DND-41 (cell line): ENCODE measurements around the gene PIM2.

ENCODE experiments used
- ATAC-seq: fragments of 200-7000 bp; cut with Tn5 transposase; 3 replicates; pipeline ENCODE4 v1.9.1; 2021; ENCODE audit warnings: low read depth; ENCODE audit not compliant: insufficient read depth
- DNase-seq: peaks from one replicate; pipeline ENCODE4 v3.0.0-alpha.2; 2020
- H2AFZ ChIP-seq: 2 replicates; pipeline ENCODE4 v1.6.0; 2012; ENCODE audit warnings: low read depth, low read length
- H3K27ac ChIP-seq: 2 replicates; pipeline ENCODE4 v1.5.1; 2012; ENCODE audit warnings: low read length, inconsistent platforms
- H3K27me3 ChIP-seq: fragments of 200-600 bp; sonication (generic); 2 replicates; pipeline ENCODE4 v1.6.0; 2012; ENCODE audit warnings: low read length, mild to moderate bottlenecking, inconsistent platforms; ENCODE audit not compliant: insufficient read depth, poor library complexity
- H3K36me3 ChIP-seq: 2 replicates; pipeline ENCODE4 v1.5.1; 2012; ENCODE audit warnings: low read length, inconsistent platforms; ENCODE audit not compliant: insufficient read depth
- H3K4me1 ChIP-seq: 2 replicates; pipeline ENCODE4 v1.5.1; 2012; ENCODE audit warnings: mild to moderate bottlenecking, low read length; ENCODE audit not compliant: insufficient read depth
- H3K4me2 ChIP-seq: 2 replicates; pipeline ENCODE4 v1.6.0; 2012; ENCODE audit warnings: mild to moderate bottlenecking, moderate library complexity, low read length, inconsistent platforms; ENCODE audit not compliant: insufficient read depth
- H3K4me3 ChIP-seq, 2 experiments: fragments of 200-600 bp in 1 of 2; shearing (Covaris generic) in 1 of 2; 2 replicates each; pipeline ENCODE4 v1.5.1; 2012 to 2016; ENCODE audit warnings: inconsistent platforms in 2 of 2, low read length in 2 of 2, mild to moderate bottlenecking in 2 of 2, low read depth in 1 of 2, moderate library complexity in 1 of 2
- H3K79me2 ChIP-seq: 2 replicates; pipeline ENCODE4 v1.6.0; 2012; ENCODE audit warnings: low read length, inconsistent platforms; ENCODE audit not compliant: insufficient read depth
- H3K9ac ChIP-seq: 2 replicates; pipeline ENCODE4 v1.6.0; 2012; ENCODE audit warnings: low read depth, mild to moderate bottlenecking, inconsistent platforms, low read length, moderate library complexity
- H3K9me3 ChIP-seq: 2 replicates; pipeline ENCODE4 v1.5.1; 2012; ENCODE audit warnings: low read length, moderate library complexity, mild to moderate bottlenecking, inconsistent platforms; ENCODE audit not compliant: insufficient read depth, severe bottlenecking
- H4K20me1 ChIP-seq: 2 replicates; pipeline ENCODE4 v1.6.0; 2012; ENCODE audit warnings: low read length; ENCODE audit not compliant: insufficient read depth
- CTCF ChIP-seq: IDR thresholded peaks from 2 replicates; pipeline ENCODE4 v1.5.1; 2012; ENCODE audit warnings: borderline replicate concordance, low read length, moderate library complexity, mild to moderate bottlenecking; ENCODE audit not compliant: poor library complexity, severe bottlenecking; ENCODE audit errors: extremely low read depth
- EZH2 ChIP-seq: IDR thresholded peaks from 3 replicates; pipeline ENCODE4 v1.6.1; 2012; ENCODE audit warnings: borderline replicate concordance, low read depth, mild to moderate bottlenecking, moderate library complexity, low read length, inconsistent platforms; ENCODE audit not compliant: severe bottlenecking

The PIM2 gene

DNA sequence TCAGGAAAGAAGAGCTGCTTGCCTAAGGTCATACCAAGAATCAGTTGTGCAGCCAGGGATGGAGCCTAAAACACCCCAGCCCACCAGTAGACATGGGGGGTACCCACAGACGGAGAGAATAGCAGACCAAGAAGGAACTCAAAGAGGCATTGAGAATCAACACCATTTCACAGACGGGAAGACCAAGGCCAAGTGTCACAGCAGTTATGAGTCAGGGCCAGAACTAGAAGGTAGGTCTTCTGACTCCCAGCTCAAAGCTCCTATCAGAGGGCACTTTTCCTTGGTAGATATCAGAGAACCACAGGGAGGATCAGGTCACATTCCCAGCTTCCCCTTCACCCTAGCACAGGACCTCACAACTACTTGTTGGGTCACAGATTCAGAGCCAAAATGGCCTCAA is 24.1 kb upstream of the PIM2 start:
- Histone ChIP-seq H3K9me3 (no peaks in the 10 kb centered on the region), H3K27ac (no peak overlapping the region)

GRCh38 chrX:48940404-48940955 is 21.7 kb upstream of the PIM2 start:
- peaks cover 48% of the 10 kb centered on the region for H3K4me1 ChIP-seq
- H3K36me3 ChIP-seq, result peaks cover 57% of the 10 kb centered on the region
- no peaks in the 10 kb centered on the region for H3K27me3 ChIP-seq
- DNase-seq (no peak), ATAC-seq (no peak)
- H3K79me2 ChIP-seq, result peaks cover 71% of the 10 kb centered on the region
- no peak overlapping the region for H3K4me3 ChIP-seq
- H3K9ac ChIP-seq, result no peak overlapping the region
- H3K27ac ChIP-seq, result no peak overlapping the region
- no peak overlapping the region for H2AFZ ChIP-seq
- TF ChIP-seq CTCF (no peak), EZH2 (no peak)
- H4K20me1 ChIP-seq, result peaks cover 76% of the 10 kb centered on the region
- no peak overlapping the region; the same call in 1 of the 2 replicates for H3K4me2 ChIP-seq
- no peaks in the 10 kb centered on the region for H3K9me3 ChIP-seq

More for the DNA sequence above, 24.1 kb upstream of the PIM2 start:
- Histone ChIP-seq H3K4me1 (peaks cover 33% of the 10 kb centered on the region), H3K79me2 (peaks cover 73% of the 10 kb centered on the region), H3K9ac (no peak overlapping the region), H4K20me1 (peaks cover 69% of the 10 kb centered on the region), H3K27me3 (no peaks in the 10 kb centered on the region), H2AFZ (no peak overlapping the region), H3K4me3 (no peak overlapping the region), H3K4me2 (no peak overlapping the region), H3K36me3 (peaks cover 47% of the 10 kb centered on the region)
- no peak for DNase-seq
- ATAC-seq, result no peak
- TF ChIP-seq EZH2 (no peak), CTCF (no peak)

- no peak for TF ChIP-seq CTCF
- TF ChIP-seq EZH2, result no peak
- Histone ChIP-seq H3K27ac (no peak overlapping the region), H3K4me1 (peaks cover 48% of the 10 kb centered on the region), H3K79me2 (peaks cover 69% of the 10 kb centered on the region), H4K20me1 (peaks cover 82% of the 10 kb centered on the region), H2AFZ (no peak overlapping the region), H3K4me3 (no peak overlapping the region), H3K36me3 (peaks cover 65% of the 10 kb centered on the region), H3K4me2 (no peak overlapping the region; the same call in 1 of the 2 replicates), H3K9ac (no peak overlapping the region), H3K9me3 (no peaks in the 10 kb centered on the region), H3K27me3 (no peaks in the 10 kb centered on the region)
- ATAC-seq (no peak), DNase-seq (no peak)
These were observed 20.9 kb upstream of the PIM2 start for GRCh38 chrX:48939524-48940228.
